GM19240 (cell line): ENCODE data around the gene SLC39A6.
A peak's percentile ranks its signal among the peaks of the same experiment; 100 is the strongest.
"Not testable (repeated sequence)": the region's sequence is repeated elsewhere in the genome, so short reads cannot be mapped to it uniquely, and the experiment has no call there.

Source experiments
- DNase-seq: peaks from one replicate; pipeline ENCODE4 v3.0.0; 2011; ENCODE audit warnings: low spot score; ENCODE audit not compliant: insufficient read length

Gene SLC39A6

DNA sequence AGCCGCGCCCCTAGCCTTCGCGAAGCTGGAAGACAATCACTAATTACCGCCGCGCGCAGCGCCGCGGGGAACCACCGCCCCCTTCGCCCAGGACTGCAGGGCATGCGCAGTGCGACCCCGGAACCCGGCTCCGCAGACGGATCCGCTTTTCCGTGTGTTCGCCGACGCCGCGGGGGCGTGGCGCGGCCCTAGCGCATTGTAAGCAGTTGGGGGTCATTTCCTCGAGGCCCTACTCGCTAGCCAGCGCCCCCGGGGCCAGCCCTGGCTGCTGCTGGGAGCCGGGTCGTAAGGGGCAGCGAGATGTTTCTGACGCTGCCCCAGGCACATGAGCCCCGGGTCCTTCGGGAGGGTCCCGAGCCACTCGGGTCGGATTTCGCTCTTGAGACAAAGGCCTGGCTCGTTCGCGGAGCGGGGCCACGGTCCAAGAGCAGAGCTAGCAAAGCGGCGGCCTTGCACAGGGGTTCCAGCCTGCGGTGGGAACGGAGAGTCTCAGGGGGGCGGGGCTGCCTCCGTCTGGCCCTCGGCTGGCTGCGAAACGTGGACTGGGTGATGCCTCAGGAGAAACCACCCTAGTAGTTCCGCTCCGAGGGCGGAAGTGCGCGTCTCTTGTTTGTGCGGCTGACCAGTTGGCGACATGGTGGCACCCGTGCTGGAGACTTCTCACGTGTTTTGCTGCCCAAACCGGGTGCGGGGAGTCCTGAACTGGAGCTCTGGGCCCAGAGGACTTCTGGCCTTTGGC, at the start of gene SLC39A6, which contains the start of gene ELP2:
SLC39A6 (minus strand) TSS at position 41 of the 739 bp plus-strand sequence. CDS start 2,333 bp downstream, outside the sequence.
ELP2 (plus strand) TSS at position 600 of the 739 bp plus-strand sequence; CDS start at position 635, 35 bp downstream.
- DNase-seq, result peak; percentile 64

DNA sequence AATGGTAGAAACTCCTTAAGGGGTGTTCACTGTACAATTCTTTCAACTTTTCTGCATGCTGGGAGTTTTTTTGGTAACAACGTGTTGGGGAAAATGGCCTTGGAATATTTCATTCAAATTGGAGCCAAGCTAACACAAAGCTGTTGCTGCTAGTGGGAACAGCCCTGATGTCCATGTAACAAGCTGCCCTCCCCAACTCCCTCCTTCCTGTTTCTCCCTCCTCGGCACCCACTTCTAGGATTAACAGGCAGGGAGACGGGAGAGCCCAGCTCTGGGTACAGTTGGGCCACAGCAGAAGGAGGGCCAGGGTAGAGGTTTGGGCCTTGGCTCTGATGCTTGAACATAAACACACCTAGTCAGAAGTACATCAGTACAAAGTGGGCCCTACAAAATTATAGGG, 48.8 kb upstream of the SLC39A6 start:
- DNase-seq, result no peak

DNA sequence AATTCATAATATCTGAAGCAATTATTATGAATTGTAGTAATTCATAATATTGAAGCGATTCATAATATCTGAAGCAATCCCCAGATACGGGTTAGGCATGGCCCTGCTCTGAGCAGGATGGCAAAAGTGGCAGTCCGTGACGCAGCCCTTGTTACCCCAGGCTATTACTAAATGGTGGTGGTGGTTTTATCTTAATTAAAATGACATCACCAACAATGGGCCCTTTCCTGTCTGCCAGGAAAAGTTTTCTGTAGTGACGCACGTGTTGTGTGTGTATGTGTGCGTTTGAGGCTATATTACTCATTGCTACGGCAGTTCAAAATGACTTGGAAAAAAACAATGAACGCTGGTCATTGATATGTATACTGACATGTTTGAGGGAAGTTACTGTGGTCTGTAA, 47.6 kb upstream of the SLC39A6 start:
- DNase-seq, result no peak

GRCh38 chr18:36176177-36176584, 47.0 kb upstream of the SLC39A6 start:
- DNase-seq, result no peak

DNA sequence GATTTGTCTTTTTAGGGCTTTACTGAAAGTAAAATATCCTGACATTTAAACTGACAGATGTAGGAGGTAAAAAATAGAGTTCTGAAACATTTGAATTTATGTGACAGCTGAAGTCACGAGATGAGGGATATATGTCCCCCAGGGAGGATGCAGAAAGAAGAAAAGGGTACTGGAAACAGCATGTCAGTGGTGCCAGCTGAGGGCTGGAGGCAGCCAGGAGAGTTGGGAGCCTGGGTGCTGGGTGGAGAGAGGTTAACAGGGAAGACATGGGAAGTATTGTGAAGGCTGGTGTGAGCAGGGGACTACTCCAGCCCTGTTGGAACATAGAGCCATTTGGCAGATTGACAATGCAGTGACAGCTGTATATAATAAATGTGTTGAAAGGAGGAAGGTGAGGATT, 46.3 kb upstream of the SLC39A6 start:
- no peak for DNase-seq

- DNase-seq, result no peak
These were observed 40.8 kb upstream of the SLC39A6 start for GRCh38 chr18:36169938-36170337.

- not testable (repeated sequence) for DNase-seq
These were observed 39.2 kb upstream of the SLC39A6 start for GRCh38 chr18:36168296-36168695.

- DNase-seq, result no peak
These were observed 38.6 kb upstream of the SLC39A6 start for GRCh38 chr18:36167692-36168218.

GRCh38 chr18:36162981-36163380, 33.8 kb upstream of the SLC39A6 start:
- no peak for DNase-seq

DNA sequence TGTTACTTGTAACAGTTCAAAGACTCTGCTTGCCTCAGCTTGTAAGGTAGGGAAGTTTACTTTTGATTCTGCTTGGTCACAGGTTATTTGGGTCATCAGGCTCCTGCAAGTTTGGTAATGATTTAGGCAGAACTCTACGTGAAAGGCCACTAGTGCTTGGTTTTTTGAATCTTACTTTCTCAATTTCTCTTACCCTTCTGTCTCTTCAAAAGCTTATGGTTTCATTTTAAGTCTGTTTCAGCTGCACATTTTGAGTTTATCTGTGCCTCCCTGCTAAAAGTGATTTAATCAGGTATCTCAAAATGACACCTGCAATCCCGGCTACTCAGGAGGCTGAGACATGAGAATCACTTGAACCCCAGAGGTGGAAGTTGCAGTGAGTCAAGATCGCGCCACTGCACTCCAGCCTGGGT, 31.8 kb upstream of the SLC39A6 start:
- no peak for DNase-seq

- DNase-seq, result no peak
These were observed 29.2 kb upstream of the SLC39A6 start for GRCh38 chr18:36158266-36158867.

- DNase-seq, result no peak
These were observed 28.3 kb upstream of the SLC39A6 start for GRCh38 chr18:36157441-36157840.

GRCh38 chr18:36155851-36156757, 27.0 kb upstream of the SLC39A6 start:
- DNase-seq, result no peak

DNA sequence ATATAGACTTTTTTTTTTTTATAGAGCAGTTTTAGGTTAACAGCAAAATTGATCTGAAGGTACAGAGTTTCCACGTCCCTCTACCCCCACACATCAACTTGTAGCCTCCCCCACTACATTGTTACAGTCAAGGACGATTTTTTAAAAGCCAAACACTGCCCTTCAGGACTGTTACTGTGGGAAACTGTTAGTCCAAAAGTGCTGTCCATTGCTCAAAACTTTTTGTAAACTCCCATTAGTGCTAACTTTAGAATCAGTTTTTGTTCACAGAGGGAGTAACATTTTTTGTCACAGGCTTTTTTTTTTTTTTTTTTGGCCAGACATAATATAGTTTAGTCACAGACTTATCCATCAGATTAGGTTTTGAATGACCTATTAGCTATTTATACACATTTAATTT, 24.6 kb upstream of the SLC39A6 start:
- DNase-seq, result no peak

DNA sequence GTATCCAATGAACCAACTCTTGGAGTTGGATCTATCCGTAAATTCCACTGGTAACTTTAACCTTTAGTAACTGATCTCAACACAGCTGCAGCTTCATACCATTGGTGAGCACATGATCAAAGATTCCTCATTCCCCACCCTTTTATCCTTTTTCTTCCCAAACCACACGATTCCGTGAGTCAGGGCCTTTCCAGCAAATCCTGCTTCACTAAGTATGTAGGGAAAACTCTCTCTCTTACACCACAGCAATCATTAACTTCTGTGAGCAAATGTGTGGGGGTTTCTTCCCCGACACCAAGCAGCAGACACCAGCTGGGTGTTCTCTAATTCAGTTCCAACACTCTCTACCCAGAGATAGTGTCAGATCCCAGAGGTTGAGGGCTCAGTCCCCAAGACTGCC, 24.1 kb upstream of the SLC39A6 start:
- DNase-seq, result no peak

- DNase-seq, result no peak
These were observed 23.6 kb upstream of the SLC39A6 start for GRCh38 chr18:36152781-36153180.

DNA sequence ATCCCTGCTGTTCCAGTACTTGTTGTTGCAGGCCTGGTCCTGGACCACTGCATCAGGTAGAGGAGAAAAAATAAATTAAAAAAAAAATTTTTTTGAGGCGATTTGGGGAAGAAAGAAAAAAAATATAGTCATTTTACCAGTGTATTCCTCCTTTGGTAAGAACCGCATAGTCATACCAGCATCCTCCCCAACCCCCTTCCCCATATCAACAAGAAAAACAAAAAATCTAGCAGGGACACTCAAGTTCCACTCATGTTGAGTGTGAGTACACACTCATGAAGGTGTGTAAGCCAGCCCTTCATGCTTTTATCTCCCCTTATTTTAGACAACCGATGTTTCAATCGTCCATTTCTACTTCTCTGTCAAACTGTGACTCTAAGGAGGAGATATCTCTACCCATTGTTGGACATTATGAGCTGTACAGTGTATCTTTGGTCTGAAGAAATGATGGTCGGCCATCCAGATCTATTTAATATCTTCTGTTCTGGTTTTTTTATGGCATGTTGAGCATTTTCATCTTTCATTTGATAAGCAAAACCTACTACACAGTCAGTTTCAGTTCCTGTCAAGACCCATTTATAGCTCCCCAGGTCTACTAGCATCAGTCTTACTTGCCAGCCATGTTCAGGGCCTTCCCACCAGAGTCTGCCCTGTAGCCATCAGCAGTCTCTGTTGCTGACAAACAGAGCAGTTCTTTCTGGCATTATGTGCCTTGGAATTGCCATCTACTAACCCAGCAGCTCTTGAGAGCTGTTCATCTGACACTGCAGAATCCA, 20.6 kb upstream of the SLC39A6 start:
- DNase-seq, result peak; percentile 20

- DNase-seq, result no peak
These were observed 14.3 kb upstream of the SLC39A6 start for GRCh38 chr18:36143391-36143790.

GRCh38 chr18:36142751-36143150, 13.6 kb upstream of the SLC39A6 start:
- no peak for DNase-seq

DNA sequence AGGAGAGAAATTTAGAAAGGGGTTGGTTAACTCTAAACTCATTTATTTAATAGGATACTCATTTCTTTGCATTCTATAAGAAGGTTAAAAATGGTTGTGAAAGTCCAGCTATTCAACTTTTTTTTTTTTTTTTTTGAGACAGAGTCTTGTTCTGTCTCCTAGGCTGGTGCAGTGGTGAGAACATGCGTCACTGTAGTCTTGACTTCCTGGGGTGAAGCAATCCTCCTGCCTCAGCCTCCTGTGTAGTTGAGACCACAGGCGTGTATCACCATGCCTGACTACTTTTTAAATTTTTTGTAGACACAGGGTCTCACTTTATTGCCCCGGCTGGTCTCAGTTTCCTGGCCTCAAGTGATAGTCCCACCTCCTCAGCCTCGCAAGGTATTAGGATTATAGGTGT, 12.4 kb upstream of the SLC39A6 start:
- DNase-seq, result no peak

DNA sequence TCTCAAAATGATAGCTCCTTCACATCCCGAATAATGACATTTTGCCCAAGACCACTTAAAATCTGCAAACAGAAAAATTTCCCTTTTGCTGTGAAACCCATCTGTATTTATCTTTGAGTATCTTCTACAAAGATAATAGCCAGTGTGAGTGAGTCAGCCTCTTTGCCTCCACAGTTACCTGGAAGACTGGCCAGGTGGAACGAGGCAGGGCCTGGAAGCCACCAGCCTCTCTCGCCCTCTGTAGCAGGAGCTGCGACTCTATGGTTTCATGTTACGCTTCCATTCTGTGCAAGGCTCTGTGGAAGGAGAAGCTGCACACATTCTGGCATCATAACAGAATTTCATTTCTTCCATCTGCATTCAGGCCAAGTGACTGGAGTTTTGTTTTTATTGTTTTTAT, 10.1 kb upstream of the SLC39A6 start:
- no peak for DNase-seq
